Mucosa of descending colon (tissue), 3 donors: Measurements from ENCODE around the gene RELL2. TPM values are rescaled to one million over a fixed set of nuclear protein-coding genes. Genes with fewer than 3 reads are reported as not detected.

ENCODE experiments used
- ATAC-seq: fragments of 200-7000 bp; cut with Tn5 transposase; one replicate; pipeline ENCODE4 v1.9.1; 2020; ENCODE audit warnings: mild to moderate bottlenecking, moderate library complexity
- DNase-seq, 3 donors: peaks; one replicate each; pipeline ENCODE4 v3.0.0-alpha.2; 2020
- H3K36me3 ChIP-seq: fragments of 200-600 bp; one replicate; pipeline ENCODE4 v1.8.0; 2021; ENCODE audit warnings: low read depth, mild to moderate bottlenecking
- H3K4me1 ChIP-seq: fragments of 200-600 bp; one replicate; pipeline ENCODE4 v1.8.0; 2021; ENCODE audit warnings: low read depth, mild to moderate bottlenecking
- H3K4me3 ChIP-seq: fragments of 200-600 bp; one replicate; pipeline ENCODE4 v1.8.0; 2021; ENCODE audit warnings: mild to moderate bottlenecking
- H3K9me3 ChIP-seq: fragments of 200-600 bp; one replicate; pipeline ENCODE4 v1.8.0; 2021; ENCODE audit warnings: mild to moderate bottlenecking
- intact Hi-C, 2 donors: fragments of 100-400 bp; cut with DNase I in 1 of 2; cut with micrococcal nuclease in 1 of 2; formaldehyde crosslinking; loops; one replicate each; pipeline versions ENCODE4 v1.11.0 to v1.11.1; 2022; cut with DNase I, micrococcal nuclease
- total RNA-seq, 3 donors: library from RNA; stranded (reverse); fragmentation: NEBNext Ultra II Directional in 2 of 3; extraction: Animal tissue kit (Norgen Biotek cat#: 25700) in 2 of 3; gene quantifications; one replicate each; pipeline versions ENCODE4 v1.2.1 to v1.2.4, GENCODE V29; 2021 to 2023
- TF ChIP-seq, protein P1 (sequence below): fragments of 200-600 bp; IDR thresholded peaks from one replicate; pipeline ENCODE4 v1.8.0; 2022; ENCODE audit warnings: antibody characterized with exemption, mild to moderate bottlenecking
- donor health status: DM: no; HTN: no; CAD: no; lungs with moderate emphysema.
- donor health status: DM: no; HTN: no; CAD: no.
- donor health status: DM: no; HTN: yes; CAD: no.

RELL2 gene
- total RNA-seq, 3 donors from 2014 or later: 2.3 to 3.9 (median 3.3) TPM

DNA sequence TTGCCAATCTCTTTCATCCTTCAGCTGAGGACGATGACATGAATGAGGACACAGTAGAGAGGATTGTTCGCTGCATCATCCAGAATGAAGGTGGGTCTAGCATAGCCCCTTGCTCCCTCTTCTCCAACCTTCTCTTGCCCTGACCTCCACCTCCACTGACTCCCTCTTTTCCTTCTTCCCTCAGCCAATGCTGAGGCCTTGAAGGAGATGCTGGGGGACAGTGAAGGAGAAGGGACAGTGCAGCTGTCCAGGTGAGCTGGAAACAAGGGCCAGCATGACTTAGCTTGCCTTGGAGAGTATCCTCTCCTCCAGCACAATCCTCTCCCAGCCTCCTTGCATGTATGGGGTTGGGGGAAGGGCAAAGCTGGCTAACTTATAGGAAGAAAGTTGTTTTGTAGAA lies 2.0 kb downstream of the RELL2 start:
- DNase-seq: no peak
- Histone ChIP-seq H3K9me3 (no peaks in the 10 kb centered on the region), H3K4me3 (no peak overlapping the region), H3K4me1 (peaks cover 20% of the 10 kb centered on the region), H3K36me3 (no peaks in the 10 kb centered on the region)
- intact Hi-C loops: no loop called here
- TF ChIP-seq, protein P1, sequence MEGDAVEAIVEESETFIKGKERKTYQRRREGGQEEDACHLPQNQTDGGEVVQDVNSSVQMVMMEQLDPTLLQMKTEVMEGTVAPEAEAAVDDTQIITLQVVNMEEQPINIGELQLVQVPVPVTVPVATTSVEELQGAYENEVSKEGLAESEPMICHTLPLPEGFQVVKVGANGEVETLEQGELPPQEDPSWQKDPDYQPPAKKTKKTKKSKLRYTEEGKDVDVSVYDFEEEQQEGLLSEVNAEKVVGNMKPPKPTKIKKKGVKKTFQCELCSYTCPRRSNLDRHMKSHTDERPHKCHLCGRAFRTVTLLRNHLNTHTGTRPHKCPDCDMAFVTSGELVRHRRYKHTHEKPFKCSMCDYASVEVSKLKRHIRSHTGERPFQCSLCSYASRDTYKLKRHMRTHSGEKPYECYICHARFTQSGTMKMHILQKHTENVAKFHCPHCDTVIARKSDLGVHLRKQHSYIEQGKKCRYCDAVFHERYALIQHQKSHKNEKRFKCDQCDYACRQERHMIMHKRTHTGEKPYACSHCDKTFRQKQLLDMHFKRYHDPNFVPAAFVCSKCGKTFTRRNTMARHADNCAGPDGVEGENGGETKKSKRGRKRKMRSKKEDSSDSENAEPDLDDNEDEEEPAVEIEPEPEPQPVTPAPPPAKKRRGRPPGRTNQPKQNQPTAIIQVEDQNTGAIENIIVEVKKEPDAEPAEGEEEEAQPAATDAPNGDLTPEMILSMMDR: no peak
- no peak for ATAC-seq

DNA sequence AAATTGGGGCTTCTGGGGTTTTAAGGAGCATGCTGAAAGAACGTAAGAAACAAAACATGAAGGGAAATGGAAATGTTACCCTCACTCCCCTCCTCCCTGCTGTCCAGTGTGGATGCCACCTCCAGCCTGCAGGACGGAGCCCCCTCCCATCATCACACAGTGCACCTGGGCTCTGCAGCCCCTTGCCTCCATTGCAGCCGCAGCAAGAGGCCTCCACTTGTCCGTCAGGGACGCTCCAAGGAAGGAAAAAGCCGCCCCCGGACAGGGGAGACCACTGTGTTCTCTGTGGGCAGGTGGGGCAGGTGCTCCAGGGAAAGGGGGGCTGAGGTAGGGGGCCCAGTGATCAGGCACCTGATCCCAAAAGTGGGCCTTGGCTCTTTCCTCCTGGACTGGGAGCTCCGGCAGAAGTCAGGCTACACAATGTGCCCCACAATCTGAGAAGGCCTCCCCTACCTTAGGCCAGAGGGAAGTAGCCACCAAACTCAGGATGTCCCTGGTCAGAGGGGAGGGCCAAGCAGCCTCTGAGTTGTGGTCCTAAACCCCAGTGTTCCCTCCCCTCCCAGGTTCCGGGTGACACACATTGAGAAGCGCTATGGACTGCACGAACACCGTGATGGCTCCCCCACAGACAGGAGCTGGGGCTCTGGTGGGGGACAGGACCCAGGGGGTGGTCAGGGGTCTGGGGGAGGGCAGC lies 2.7 kb downstream of the RELL2 start:
- intact Hi-C loops: no loop called here
- H3K4me3 ChIP-seq: no peak overlapping the region
- no peaks in the 10 kb centered on the region for H3K36me3 ChIP-seq
- H3K4me1 ChIP-seq: peaks cover 20% of the 10 kb centered on the region
- TF ChIP-seq, protein P1: no peak
- no peak for DNase-seq
- no peaks in the 10 kb centered on the region for H3K9me3 ChIP-seq
- ATAC-seq: no peak

DNA sequence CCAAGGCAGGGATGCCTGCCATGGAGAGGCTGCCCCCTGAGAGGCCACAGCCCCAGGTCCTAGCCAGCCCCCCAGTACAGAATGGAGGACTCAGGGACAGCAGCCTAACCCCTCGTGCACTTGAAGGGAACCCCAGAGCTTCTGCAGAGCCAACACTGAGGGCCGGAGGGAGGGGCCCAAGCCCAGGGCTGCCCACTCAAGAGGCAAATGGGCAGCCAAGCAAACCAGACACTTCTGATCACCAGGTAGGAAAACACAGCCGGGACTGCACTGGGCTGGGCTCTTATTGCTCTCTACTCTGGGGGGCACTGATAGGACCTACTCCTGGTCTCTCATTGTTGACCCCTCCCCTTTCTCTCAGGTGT lies 3.2 kb downstream of the RELL2 start:
- H3K9me3 ChIP-seq: no peaks in the 10 kb centered on the region
- peaks cover 18% of the 10 kb centered on the region for H3K4me1 ChIP-seq
- TF ChIP-seq, protein P1: no peak
- ATAC-seq: no peak
- H3K4me3 ChIP-seq: no peak overlapping the region
- H3K36me3 ChIP-seq: no peaks in the 10 kb centered on the region
- intact Hi-C loops: no loop called here
- DNase-seq: no peak

DNA sequence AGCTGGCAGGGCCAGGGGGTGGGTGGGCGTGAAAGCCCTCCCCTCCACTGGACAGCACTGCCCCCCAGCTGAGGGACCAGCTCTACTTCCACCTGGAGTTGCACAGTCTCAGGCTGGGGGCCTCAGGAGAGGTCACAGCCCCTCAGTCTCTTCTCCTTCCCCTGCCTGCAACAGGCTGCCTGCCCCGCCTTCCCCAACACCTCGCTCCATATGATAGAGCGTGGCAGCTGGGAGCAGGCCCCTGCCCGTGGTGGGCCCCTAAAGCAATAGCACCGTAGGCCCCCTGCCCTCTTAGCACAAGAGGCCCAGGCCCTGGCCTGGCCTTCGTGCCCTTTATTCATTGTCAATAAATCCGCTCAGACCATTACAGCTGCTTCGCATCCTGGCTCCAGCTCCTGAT lies 3.9 kb downstream of the RELL2 start:
- DNase-seq: no peak

DNA sequence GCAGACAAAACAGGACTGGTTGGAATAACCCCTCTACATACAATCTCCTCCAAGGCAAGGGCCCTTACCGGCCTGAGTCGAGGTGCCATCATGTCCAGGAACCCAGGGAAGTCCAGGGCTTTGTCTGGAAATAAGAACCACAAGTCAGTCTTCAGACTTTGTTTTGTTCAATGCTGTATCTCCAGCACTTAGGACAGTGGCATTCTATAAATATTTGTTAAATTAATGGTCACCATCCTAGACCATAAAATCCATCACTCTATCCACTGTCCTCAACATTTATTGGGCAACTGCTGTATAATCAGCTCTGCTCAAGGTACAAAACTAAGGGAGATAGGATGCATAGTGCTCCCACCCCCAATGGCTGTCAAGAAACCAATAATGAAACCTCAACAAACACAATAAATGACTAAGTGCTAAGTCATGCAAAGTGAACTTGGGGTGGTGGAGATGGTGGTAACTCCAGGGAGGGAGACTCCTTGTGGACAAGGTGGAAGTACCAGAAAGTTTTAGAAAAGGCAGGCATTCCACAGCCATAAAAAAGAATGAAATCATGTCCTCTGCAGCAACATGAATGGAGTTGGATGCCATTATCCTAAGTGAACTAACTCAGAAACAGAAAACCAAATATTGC lies 5.0 kb downstream of the RELL2 start:
- TF ChIP-seq, protein P1: no peak
- Histone ChIP-seq H3K36me3 (no peaks in the 10 kb centered on the region), H3K4me3 (no peak overlapping the region), H3K4me1 (peaks cover 7% of the 10 kb centered on the region), H3K9me3 (no peaks in the 10 kb centered on the region)
- intact Hi-C loops: no loop called here
- ATAC-seq (no peak), DNase-seq (no peak)

More for the DNA sequence above, 3.9 kb downstream of the RELL2 start:
- TF ChIP-seq, protein P1: no peak
- Histone ChIP-seq H3K4me3 (no peak overlapping the region), H3K36me3 (no peaks in the 10 kb centered on the region), H3K4me1 (peaks cover 11% of the 10 kb centered on the region), H3K9me3 (no peaks in the 10 kb centered on the region)
- ATAC-seq: no peak
- intact Hi-C loops: no loop called here
